Adipocyte (in vitro differentiated cells): ENCODE results near the gene SLX4IP.
A peak's percentile ranks its signal among the peaks of the same experiment; 100 is the strongest.

Experiments
- DNase-seq: peaks from one replicate; pipeline ENCODE4 v3.0.0-alpha.2; 2015; ENCODE audit warnings: low read depth
- H3K27me3 ChIP-seq: replicated peaks from 2 replicates; pipeline ENCODE4 v1.7.0; 2013; ENCODE audit warnings: mild to moderate bottlenecking, low read length, moderate library complexity; ENCODE audit not compliant: control insufficient read depth, insufficient read depth
- H3K36me3 ChIP-seq: 2 replicates; pipeline ENCODE4 v1.7.0; 2013; ENCODE audit warnings: low read length, mild to moderate bottlenecking, moderate library complexity; ENCODE audit not compliant: control insufficient read depth, insufficient read depth, severe bottlenecking
- H3K4me1 ChIP-seq: 2 replicates; pipeline ENCODE4 v1.7.0; 2013; ENCODE audit warnings: mild to moderate bottlenecking, low read length, moderate library complexity; ENCODE audit not compliant: control insufficient read depth, insufficient read depth
- H3K4me3 ChIP-seq: 2 replicates; pipeline ENCODE4 v1.7.0; 2013; ENCODE audit warnings: mild to moderate bottlenecking, low read length, moderate library complexity
- H3K9ac ChIP-seq: 2 replicates; pipeline ENCODE4 v1.7.0; 2013; ENCODE audit warnings: mild to moderate bottlenecking, low read length, moderate library complexity
- H3K9me3 ChIP-seq: 2 replicates; pipeline ENCODE4 v1.7.0; 2013; ENCODE audit warnings: mild to moderate bottlenecking, low read length, moderate library complexity; ENCODE audit not compliant: control insufficient read depth

The SLX4IP gene

DNA sequence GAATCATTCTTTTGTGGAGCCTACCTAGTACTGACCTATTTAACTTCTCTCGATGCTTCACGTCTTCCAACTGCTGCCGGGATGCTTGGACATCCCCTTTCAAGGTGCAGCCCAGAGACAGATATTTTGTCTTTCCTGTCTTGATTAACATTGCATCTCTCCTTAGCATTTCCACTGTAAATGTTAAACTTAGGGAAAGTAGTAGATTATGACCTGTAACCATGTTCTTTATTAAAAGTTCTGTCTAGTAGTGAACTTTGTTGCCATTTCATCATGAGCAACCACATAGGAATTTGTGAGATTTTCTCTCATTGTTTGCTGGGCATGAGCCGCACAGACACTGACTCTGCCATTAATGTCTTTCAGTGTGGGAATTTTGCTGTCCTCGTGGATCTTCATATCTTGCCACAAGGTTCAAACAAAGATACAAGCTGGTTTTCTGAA, 120.8 kb downstream of the SLX4IP start:
- H3K36me3 ChIP-seq, result no peaks in the 10 kb centered on the region
- H3K4me3 ChIP-seq, result peak overlapping the region; percentile 30
- H3K27me3 ChIP-seq, result no peaks in the 10 kb centered on the region
- DNase-seq, result peak; percentile 59
- peak overlapping the region; percentile 46 for H3K9ac ChIP-seq
- H3K9me3 ChIP-seq, result no peaks in the 10 kb centered on the region
- H3K4me1 ChIP-seq, result peaks cover 43% of the 10 kb centered on the region

GRCh38 chr20:10556519-10557083, 121.5 kb downstream of the SLX4IP start:
- Histone ChIP-seq H3K36me3 (no peaks in the 10 kb centered on the region), H3K4me1 (peaks cover 36% of the 10 kb centered on the region), H3K27me3 (no peaks in the 10 kb centered on the region), H3K9ac (peak overlapping the region; percentile 46), H3K4me3 (peak overlapping the region; percentile 30), H3K9me3 (no peaks in the 10 kb centered on the region)
- no peak for DNase-seq

DNA sequence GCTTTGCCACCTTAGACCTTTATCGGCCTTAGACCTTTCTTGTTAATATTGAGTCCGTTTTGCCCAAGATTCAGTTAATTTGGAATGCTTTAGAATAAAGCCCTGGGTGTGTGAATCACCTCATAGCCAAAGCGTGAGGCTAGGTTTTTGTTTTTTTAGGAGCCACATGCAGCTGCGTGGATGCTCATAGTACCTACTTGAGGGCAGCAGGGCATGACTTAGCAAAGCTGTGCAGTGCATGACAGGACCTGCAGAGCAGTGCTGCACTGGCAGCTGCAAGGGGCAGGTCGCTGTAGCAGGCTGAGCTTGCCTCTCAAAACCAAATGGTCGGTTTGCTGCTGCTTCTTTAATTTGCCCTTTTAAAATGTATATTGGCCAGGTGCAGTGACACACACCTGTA, 122.6 kb downstream of the SLX4IP start:
- H3K4me1 ChIP-seq, result peaks cover 27% of the 10 kb centered on the region
- H3K36me3 ChIP-seq, result no peaks in the 10 kb centered on the region
- H3K4me3 ChIP-seq, result no peak overlapping the region
- H3K27me3 ChIP-seq, result no peaks in the 10 kb centered on the region
- no peaks in the 10 kb centered on the region for H3K9me3 ChIP-seq
- no peak overlapping the region for H3K9ac ChIP-seq
- DNase-seq, result no peak

DNA sequence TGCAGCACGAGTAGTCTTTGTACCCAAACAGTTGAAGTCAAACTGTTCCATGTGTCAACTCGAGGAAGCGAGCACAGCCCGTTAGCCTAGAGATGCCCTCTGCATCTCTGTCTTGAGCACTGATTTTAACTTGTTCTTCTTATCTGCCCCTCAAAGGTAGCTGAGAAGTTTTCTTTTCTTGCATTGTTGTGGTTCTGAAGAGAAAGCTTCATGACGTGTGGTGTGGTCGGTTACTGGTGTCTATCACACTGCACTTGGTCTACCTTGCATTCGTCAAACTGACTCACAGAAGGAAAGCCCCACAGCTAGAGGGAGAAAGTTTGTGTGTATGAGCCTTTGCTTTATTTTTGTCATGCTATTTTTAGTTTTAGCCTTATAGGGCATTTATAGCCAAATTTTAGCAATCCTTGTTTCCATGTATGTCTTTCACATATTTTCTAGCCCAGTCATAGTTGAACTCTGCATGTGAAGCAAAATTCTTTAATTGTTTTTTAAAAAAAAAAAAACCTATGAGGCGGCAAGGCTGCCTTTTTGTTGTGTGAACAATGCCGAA, 123.6 kb downstream of the SLX4IP start:
- Histone ChIP-seq H3K9me3 (no peaks in the 10 kb centered on the region), H3K4me3 (no peak overlapping the region), H3K9ac (peak overlapping the region; percentile 11), H3K36me3 (no peaks in the 10 kb centered on the region), H3K27me3 (no peaks in the 10 kb centered on the region), H3K4me1 (peaks cover 23% of the 10 kb centered on the region)
- peak; percentile 78 for DNase-seq

DNA sequence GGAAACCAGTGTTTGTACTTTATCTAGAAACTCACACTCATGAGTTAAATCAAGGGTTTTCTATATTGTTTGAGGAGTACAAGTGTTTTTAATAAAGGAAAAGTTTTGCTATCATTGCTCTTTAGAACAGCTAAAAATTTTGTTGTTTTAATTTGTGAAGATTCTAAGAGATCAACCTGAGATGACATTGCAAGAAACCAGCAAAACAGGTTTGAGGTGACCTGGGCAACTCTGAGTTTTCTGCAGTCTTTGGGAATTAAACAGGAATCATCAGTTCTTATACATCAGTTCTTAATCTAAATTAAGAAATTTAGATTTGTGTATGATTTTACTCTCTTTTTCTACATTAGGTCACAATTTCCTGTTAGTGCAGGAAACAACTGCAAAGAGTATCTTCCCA, 124.2 kb downstream of the SLX4IP start:
- H3K27me3 ChIP-seq, result no peaks in the 10 kb centered on the region
- no peaks in the 10 kb centered on the region for H3K9me3 ChIP-seq
- H3K4me1 ChIP-seq, result peaks cover 19% of the 10 kb centered on the region
- H3K36me3 ChIP-seq, result no peaks in the 10 kb centered on the region
- H3K4me3 ChIP-seq, result no peak overlapping the region
- H3K9ac ChIP-seq, result no peak overlapping the region
- DNase-seq, result no peak

GRCh38 chr20:10560686-10561085, 125.6 kb downstream of the SLX4IP start:
- Histone ChIP-seq H3K9ac (no peak overlapping the region), H3K4me3 (no peak overlapping the region), H3K36me3 (no peaks in the 10 kb centered on the region), H3K27me3 (no peaks in the 10 kb centered on the region), H3K9me3 (no peaks in the 10 kb centered on the region), H3K4me1 (peaks cover 25% of the 10 kb centered on the region)
- DNase-seq, result no peak

DNA sequence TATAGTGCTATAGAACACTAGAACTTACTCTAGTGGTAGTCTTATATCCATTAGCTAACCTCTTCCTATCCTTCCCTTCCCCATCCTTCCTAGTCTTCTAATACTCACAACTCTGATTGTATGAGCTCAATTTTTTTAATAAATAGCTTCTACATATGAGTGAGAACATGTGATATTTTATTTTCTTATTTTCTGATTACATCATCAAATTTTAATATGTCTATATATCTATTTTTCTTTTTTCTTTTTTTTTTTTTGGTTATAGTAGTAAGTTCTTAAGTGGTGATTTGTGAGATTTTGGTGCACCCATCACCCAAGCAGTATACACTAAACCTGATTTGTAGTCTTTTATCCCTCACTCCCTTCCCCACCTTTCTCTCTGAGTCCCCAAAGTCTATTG, 126.2 kb downstream of the SLX4IP start:
- no peak overlapping the region for H3K4me3 ChIP-seq
- H3K9ac ChIP-seq, result no peak overlapping the region
- no peaks in the 10 kb centered on the region for H3K36me3 ChIP-seq
- H3K27me3 ChIP-seq, result no peaks in the 10 kb centered on the region
- no peaks in the 10 kb centered on the region for H3K9me3 ChIP-seq
- no peak for DNase-seq
- peaks cover 25% of the 10 kb centered on the region for H3K4me1 ChIP-seq

DNA sequence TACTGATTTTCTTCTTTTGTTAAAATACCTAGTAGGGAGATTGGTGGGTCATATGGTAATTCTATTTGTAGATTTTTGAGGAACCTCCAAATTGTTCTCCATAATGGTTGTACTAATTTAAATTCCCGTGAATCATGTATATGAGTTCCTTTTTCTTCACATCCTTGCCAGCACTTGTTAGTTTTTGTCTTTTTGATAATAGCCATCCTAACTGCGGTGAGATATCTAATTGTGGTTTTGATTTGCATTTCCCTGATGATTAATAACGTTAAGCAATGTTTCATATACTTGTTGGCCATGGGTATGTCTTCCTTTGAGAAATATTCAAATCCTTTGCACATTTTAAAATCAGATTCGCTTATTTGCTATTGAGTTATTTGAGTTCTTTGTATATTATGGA, 127.8 kb downstream of the SLX4IP start:
- H3K4me1 ChIP-seq, result peaks cover 20% of the 10 kb centered on the region
- no peak overlapping the region for H3K9ac ChIP-seq
- H3K9me3 ChIP-seq, result no peaks in the 10 kb centered on the region
- H3K4me3 ChIP-seq, result no peak overlapping the region
- no peak for DNase-seq
- no peaks in the 10 kb centered on the region for H3K27me3 ChIP-seq
- no peaks in the 10 kb centered on the region for H3K36me3 ChIP-seq

DNA sequence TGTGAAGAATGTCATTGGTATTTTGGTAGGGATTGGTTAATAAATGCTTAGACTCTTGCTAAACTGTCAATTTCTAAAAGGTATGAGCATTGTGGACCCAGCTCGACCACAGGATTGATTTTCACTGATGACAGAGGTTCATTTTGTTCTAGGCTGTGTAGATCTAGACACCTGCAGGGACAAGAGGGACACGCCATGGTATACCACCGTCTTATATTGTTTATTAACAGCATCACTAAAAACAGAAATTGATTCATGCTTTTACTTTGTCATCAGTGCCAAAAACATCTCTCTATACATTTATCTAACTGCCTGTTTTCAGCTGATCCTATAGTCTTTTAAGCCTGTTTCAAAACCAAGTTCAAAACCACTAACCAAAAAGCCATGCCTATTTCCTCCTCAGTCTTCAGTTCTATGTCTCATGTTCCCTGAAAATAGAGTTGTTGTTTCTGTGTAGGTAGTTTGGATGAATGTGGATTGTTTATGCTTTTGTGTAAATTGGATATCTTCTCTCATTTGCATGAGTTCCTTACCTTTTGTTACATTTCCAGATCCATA, 128.9 kb downstream of the SLX4IP start:
- H3K9me3 ChIP-seq, result no peaks in the 10 kb centered on the region
- H3K4me1 ChIP-seq, result peaks cover 15% of the 10 kb centered on the region
- no peak overlapping the region for H3K9ac ChIP-seq
- no peaks in the 10 kb centered on the region for H3K27me3 ChIP-seq
- H3K4me3 ChIP-seq, result no peak overlapping the region
- no peak for DNase-seq
- no peaks in the 10 kb centered on the region for H3K36me3 ChIP-seq

GRCh38 chr20:10565191-10565921, 130.3 kb downstream of the SLX4IP start:
- Histone ChIP-seq H3K4me1 (peaks cover 15% of the 10 kb centered on the region), H3K27me3 (no peaks in the 10 kb centered on the region), H3K36me3 (no peaks in the 10 kb centered on the region), H3K4me3 (peak overlapping the region; percentile 21), H3K9me3 (no peaks in the 10 kb centered on the region), H3K9ac (peak overlapping the region; percentile 63)
- DNase-seq, result peak; percentile 86
